ENCODE data around the gene CLEC2D. TPM values are rescaled to one million over a fixed set of nuclear protein-coding genes. Genes with fewer than 3 reads are reported as not detected.
"Not testable (repeated sequence)": the region's sequence is repeated elsewhere in the genome, so short reads cannot be mapped to it uniquely, and the experiment has no call there.

Gene CLEC2D
- total and polyA plus RNA-seq, 2 donors from 2014 or later = 2.5 to 22.4 TPM

DNA sequence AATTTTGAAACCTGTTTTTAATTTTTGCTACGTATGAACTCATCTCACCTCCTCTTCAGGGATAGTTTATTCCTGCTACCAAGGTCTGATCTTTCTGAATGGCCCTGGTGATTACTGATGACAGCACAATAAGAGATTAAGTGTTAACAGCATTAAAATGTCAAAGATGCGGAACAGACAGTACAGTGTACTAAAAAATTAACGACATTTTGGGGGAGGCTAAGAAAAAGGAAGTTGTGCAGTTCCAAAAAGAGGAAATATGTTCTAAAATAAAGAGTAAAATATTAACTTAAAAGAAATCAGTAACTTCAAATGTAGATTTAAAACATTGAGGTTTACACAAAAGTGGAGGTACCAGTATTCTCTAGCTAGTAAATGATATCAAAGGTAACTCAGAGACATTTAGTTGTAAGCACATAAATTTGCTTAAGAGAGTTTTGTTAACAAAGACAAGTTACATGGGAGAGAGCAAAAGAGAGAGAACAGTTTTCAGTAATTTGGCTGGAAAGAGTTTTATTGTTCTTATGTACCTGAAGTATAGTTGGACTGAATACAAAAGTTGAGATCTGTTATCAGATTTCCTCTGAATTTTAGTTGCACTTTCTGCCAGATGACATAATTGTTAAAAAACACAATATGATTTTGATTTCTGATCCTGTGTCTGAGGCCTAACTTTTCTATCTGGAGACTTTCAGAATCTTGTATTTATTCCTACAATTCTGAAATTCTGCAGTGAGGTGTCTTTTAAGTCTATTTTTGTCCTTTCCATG lies 67.6 kb downstream of the CLEC2D start:
- FAIRE-seq = peak; percentile 58
- H3K4me1 ChIP-seq (ENCODE audit: control insufficient read depth in 2 of 3, insufficient read depth in 2 of 3, low read depth in 1 of 3, low read length in 3 of 3) = peaks cover 0 to 2% (median 0%) of the 10 kb centered on the region in 3 donors
- intact Hi-C loops (cut with DNase I) = no loop called here
- no peaks in the 10 kb centered on the region for H3K36me3 ChIP-seq (ENCODE audit: control insufficient read depth in 2 of 3, insufficient read depth in 3 of 3, low read length in 3 of 3)
- H3K9ac ChIP-seq (ENCODE audit: low read length in 3 of 3) = no peak overlapping the region
- TF ChIP-seq, protein P1, sequence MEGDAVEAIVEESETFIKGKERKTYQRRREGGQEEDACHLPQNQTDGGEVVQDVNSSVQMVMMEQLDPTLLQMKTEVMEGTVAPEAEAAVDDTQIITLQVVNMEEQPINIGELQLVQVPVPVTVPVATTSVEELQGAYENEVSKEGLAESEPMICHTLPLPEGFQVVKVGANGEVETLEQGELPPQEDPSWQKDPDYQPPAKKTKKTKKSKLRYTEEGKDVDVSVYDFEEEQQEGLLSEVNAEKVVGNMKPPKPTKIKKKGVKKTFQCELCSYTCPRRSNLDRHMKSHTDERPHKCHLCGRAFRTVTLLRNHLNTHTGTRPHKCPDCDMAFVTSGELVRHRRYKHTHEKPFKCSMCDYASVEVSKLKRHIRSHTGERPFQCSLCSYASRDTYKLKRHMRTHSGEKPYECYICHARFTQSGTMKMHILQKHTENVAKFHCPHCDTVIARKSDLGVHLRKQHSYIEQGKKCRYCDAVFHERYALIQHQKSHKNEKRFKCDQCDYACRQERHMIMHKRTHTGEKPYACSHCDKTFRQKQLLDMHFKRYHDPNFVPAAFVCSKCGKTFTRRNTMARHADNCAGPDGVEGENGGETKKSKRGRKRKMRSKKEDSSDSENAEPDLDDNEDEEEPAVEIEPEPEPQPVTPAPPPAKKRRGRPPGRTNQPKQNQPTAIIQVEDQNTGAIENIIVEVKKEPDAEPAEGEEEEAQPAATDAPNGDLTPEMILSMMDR (IDR thresholded peaks at IDR 0.05; ENCODE audit: borderline replicate concordance, extremely low read depth, insufficient read depth) = no peak
- peak in 2 of 5 donors; percentile 46 to 58 for DNase-seq
- H3K9me3 ChIP-seq (ENCODE audit: control insufficient read depth in 2 of 3, insufficient read depth in 1 of 3, low read length in 3 of 3) = no peaks in the 10 kb centered on the region
- H3K27ac ChIP-seq (ENCODE audit: low read depth in 2 of 2, low read length in 2 of 2) = peak overlapping the region in 1 of 2 donors; percentile 49
- no peak overlapping the region for H3K4me3 ChIP-seq (ENCODE audit: low read length in 3 of 3)
- H3K27me3 ChIP-seq (ENCODE audit: control insufficient read depth, insufficient read depth, low read length) = no peaks in the 10 kb centered on the region

DNA sequence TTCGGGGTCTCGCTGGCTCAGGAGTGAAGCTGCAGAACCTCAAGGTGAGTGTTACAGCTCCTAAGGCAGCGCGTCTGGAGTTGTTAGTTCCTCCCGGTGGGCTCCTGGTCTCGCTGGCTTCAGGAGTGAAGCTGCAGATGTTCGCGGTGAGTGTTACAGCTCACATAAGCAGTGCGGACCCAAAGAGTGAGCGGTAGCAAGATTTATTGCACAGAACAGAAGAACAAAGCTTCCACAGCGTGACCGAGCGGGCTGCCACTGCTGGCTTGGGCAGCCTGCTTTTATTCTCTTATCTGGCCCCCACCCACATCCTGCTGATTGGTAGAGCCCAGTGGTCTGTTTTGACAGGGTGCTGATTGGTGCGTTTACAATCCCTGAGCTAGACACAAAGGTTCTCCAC lies 69.4 kb downstream of the CLEC2D start:
- intact Hi-C loops (cut with DNase I); H3K9me3 ChIP-seq (ENCODE audit: control insufficient read depth in 2 of 3, insufficient read depth in 1 of 3, low read length in 3 of 3); FAIRE-seq: not testable (repeated sequence)

DNA sequence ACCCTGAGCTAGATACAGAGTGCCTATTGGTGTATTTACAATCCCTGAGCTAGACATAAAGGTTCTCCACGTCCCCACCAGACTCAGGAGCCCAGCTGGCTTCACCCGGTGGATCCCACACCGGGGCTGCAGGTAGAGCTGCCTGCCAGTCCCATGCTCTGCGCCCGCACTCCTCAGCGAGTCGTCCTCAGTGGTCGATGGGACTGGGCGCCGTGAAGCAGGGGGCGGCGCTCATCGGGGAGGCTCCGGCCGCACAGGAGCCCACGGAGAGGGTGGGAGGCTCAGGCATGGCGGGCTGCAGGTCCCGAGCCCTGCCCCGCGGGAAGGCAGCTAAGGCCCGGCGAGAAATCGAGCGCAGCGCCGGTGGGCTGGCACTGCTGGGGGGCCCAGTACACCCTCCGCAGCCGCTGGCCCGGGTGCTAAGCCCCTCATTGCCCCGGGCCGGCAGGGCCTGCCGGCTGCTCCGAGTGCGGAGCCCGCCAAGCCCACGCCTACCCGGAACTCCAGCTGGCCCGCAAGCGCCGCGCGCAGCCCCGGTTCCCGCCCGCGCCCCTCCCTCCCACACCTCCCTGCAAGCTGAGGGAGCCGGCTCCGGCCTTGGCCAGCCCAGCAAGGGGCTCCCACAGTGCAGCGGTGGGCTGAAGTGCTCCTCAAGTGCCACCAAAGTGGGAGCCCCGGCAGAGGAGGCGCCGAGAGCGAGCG lies 70.0 kb downstream of the CLEC2D start:
- Histone ChIP-seq H3K4me3 (ENCODE audit: low read length in 3 of 3) (peak overlapping the region in 1 of 3 donors; percentile 44), H3K27ac (ENCODE audit: low read depth in 2 of 2, low read length in 2 of 2) (peak overlapping the region in 1 of 2 donors; percentile 76)
- FAIRE-seq; H3K9ac ChIP-seq (ENCODE audit: low read length in 3 of 3); intact Hi-C loops (cut with DNase I); H3K9me3 ChIP-seq (ENCODE audit: control insufficient read depth in 2 of 3, insufficient read depth in 1 of 3, low read length in 3 of 3); H3K27me3 ChIP-seq (ENCODE audit: control insufficient read depth, insufficient read depth, low read length); H3K36me3 ChIP-seq (ENCODE audit: control insufficient read depth in 2 of 3, insufficient read depth in 3 of 3, low read length in 3 of 3); H3K4me1 ChIP-seq (ENCODE audit: control insufficient read depth in 2 of 3, insufficient read depth in 2 of 3, low read depth in 1 of 3, low read length in 3 of 3): not testable (repeated sequence)
- peak in 2 of 5 donors; percentile 24 to 69 for DNase-seq

More for the DNA sequence above, 69.4 kb downstream of the CLEC2D start:
- not testable (repeated sequence) for H3K4me1 ChIP-seq (ENCODE audit: control insufficient read depth in 2 of 3, insufficient read depth in 2 of 3, low read depth in 1 of 3, low read length in 3 of 3); H3K4me3 ChIP-seq (ENCODE audit: low read length in 3 of 3); H3K36me3 ChIP-seq (ENCODE audit: control insufficient read depth in 2 of 3, insufficient read depth in 3 of 3, low read length in 3 of 3); DNase-seq; H3K9ac ChIP-seq (ENCODE audit: low read length in 3 of 3); H3K27me3 ChIP-seq (ENCODE audit: control insufficient read depth, insufficient read depth, low read length); H3K27ac ChIP-seq (ENCODE audit: low read depth in 2 of 2, low read length in 2 of 2)

DNA sequence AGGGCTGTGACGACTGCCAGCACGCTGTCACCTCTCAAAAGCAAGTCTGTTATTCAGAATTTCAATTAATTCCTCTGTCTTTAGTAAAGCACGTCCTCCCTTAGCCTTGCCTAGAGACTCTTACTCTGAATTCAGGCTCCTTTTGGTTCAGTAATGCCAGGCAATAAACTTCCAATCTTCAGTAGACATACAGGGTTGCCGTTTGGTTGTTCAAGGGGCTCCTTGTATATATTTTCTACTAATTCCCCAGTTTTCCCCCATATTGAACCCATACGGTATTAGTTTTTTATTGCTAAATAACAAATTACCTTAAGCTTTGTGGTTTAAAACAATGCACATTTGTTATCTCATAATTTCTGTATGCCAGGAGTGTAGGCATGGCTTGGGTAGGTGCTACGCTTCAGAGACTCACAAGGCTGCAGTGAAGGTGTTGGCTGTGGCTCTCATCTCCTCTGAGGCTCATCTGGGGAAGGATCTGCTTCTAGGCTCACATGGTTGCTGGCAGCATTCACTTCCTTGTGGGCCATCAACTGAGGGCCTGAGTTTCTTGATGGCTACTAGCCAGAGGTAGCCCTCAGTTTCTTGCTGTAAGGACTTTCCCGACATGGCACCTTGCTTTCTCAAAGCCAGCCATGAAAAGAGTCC lies 70.7 kb downstream of the CLEC2D start:
- Histone ChIP-seq H3K4me1 (ENCODE audit: control insufficient read depth in 2 of 3, insufficient read depth in 2 of 3, low read depth in 1 of 3, low read length in 3 of 3) (peaks cover 0 to 4% (median 0%) of the 10 kb centered on the region in 3 donors), H3K36me3 (ENCODE audit: control insufficient read depth in 2 of 3, insufficient read depth in 3 of 3, low read length in 3 of 3) (no peaks in the 10 kb centered on the region), H3K27ac (ENCODE audit: low read depth in 2 of 2, low read length in 2 of 2) (peak overlapping the region in 1 of 2 donors; percentile 76), H3K4me3 (ENCODE audit: low read length in 3 of 3) (peak overlapping the region in 1 of 3 donors; percentile 44), H3K9ac (ENCODE audit: low read length in 3 of 3) (no peak overlapping the region), H3K9me3 (ENCODE audit: control insufficient read depth in 2 of 3, insufficient read depth in 1 of 3, low read length in 3 of 3) (no peaks in the 10 kb centered on the region), H3K27me3 (ENCODE audit: control insufficient read depth, insufficient read depth, low read length) (no peaks in the 10 kb centered on the region)
- FAIRE-seq (no peak), DNase-seq (no peak)
- intact Hi-C loops (cut with DNase I) = no loop called here
- TF ChIP-seq, protein P1 (IDR thresholded peaks at IDR 0.05; ENCODE audit: borderline replicate concordance, extremely low read depth, insufficient read depth) = no peak

Data from kidney (tissue), 14 donors.